ENCODE measurements around the gene CHST11. TPM values are rescaled to one million over a fixed set of nuclear protein-coding genes. Genes with fewer than 3 reads are reported as not detected.
A peak's percentile ranks its signal among the peaks of the same experiment; 100 is the strongest.

CHST11 gene
- total and polyA plus RNA-seq, 4 donors = 15.0 to 25.5 (median 18.8) TPM

DNA sequence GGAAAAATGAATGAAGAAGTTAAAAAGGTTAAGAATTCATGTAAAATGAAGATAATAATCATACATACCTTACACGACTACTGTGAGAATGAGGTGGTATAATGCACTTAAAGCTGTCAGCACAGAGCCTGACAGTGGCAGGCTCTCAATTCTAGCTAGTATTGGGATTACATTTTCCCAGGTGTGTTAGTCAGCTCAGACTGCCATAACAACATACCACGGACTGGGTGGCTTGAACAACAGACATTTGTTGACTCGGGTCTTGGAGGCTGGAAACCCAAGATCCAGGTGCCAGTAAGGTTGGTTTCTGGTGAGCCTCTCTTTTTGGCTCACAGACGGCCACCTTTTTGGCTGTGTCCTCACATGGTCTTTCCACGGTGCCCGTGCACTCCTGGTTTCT, 167.8 kb downstream of the CHST11 start:
- WGBS (ENCODE audit: insufficient coverage) = 91% methylated on average over 5 of the region's 6 CpGs
- Histone ChIP-seq H3K36me3 (ENCODE audit: control insufficient read depth, insufficient read depth, low read length) (peaks cover 2% of the 10 kb centered on the region), H3K27ac (ENCODE audit: low read depth, low read length) (no peak overlapping the region), H3K4me1 (ENCODE audit: control insufficient read depth, insufficient read depth, low read length) (peaks cover 31% of the 10 kb centered on the region), H3K9me3 (ENCODE audit: control insufficient read depth, insufficient read depth, low read length) (no peaks in the 10 kb centered on the region), H3K4me3 (ENCODE audit: low read depth, low read length) (no peak overlapping the region), H3K27me3 (ENCODE audit: control insufficient read depth, insufficient read depth, low read length) (no peaks in the 10 kb centered on the region)
- no peak for DNase-seq (ENCODE audit: low read depth in 4 of 6, low spot score in 6 of 6)

DNA sequence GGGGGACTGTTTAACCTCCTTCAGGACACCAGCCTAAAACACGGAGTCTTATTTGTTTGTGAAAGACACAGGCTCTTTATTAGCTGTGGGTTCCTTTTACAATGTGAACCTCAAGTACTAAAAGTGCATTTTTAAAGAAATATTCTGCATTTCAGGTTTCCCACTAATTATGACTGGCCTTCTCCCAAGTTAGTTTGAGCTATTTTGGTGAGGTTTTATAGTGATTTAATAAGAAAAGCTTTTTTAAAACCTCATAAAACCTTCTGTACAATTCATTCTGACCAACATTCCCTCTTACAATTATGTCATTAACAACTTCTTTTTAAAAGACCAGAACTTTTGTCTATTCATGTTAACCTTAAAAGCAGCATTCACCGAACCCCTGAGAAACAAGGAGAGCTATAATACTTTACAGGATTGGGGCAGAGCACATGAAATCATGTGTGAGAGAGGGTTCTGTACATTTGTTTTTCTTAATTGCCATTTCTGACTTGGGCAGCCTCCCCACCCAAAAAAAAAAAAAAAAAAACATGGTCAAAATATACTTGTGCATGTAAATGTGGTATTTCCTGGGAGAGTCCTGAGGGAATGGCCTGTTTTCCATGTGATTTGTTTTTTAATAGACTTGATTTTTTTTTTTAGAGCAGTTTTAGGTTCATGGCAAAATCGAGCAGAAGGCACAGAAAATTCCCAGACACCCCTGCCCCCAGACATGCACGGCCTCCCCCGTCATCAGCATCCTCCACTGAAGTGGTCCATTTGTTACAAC, 169.5 kb downstream of the CHST11 start:
- 72% methylated on average over 3 of the region's 5 CpGs for WGBS (ENCODE audit: insufficient coverage)
- H3K27ac ChIP-seq (ENCODE audit: low read depth, low read length) = peak overlapping the region; percentile 10
- DNase-seq (ENCODE audit: low read depth in 4 of 6, low spot score in 6 of 6) = no peak
- no peaks in the 10 kb centered on the region for H3K27me3 ChIP-seq (ENCODE audit: control insufficient read depth, insufficient read depth, low read length)
- H3K36me3 ChIP-seq (ENCODE audit: control insufficient read depth, insufficient read depth, low read length) = peaks cover 2% of the 10 kb centered on the region
- H3K9me3 ChIP-seq (ENCODE audit: control insufficient read depth, insufficient read depth, low read length) = no peaks in the 10 kb centered on the region
- H3K4me3 ChIP-seq (ENCODE audit: low read depth, low read length) = no peak overlapping the region
- H3K4me1 ChIP-seq (ENCODE audit: control insufficient read depth, insufficient read depth, low read length) = peaks cover 31% of the 10 kb centered on the region

GRCh38 chr12:104627231-104627989, 170.7 kb downstream of the CHST11 start:
- Histone ChIP-seq H3K4me1 (ENCODE audit: control insufficient read depth, insufficient read depth, low read length) (peaks cover 31% of the 10 kb centered on the region), H3K27ac (ENCODE audit: low read depth, low read length) (no peak overlapping the region)
- 94% methylated on average over 3 of the region's 7 CpGs for WGBS (ENCODE audit: insufficient coverage)

GRCh38 chr12:104627990-104628830, 171.5 kb downstream of the CHST11 start:
- Histone ChIP-seq H3K4me1 (ENCODE audit: control insufficient read depth, insufficient read depth, low read length) (peaks cover 28% of the 10 kb centered on the region), H3K27me3 (ENCODE audit: control insufficient read depth, insufficient read depth, low read length) (no peaks in the 10 kb centered on the region), H3K27ac (ENCODE audit: low read depth, low read length) (no peak overlapping the region), H3K4me3 (ENCODE audit: low read depth, low read length) (no peak overlapping the region), H3K9me3 (ENCODE audit: control insufficient read depth, insufficient read depth, low read length) (no peaks in the 10 kb centered on the region), H3K36me3 (ENCODE audit: control insufficient read depth, insufficient read depth, low read length) (no peaks in the 10 kb centered on the region)
- peak in 1 of 6 donors; percentile 80 for DNase-seq (ENCODE audit: low read depth in 4 of 6, low spot score in 6 of 6)
- 47% methylated on average over 15 of the region's 16 CpGs for WGBS (ENCODE audit: insufficient coverage)

More at GRCh38 chr12:104627231-104627989, 170.7 kb downstream of the CHST11 start:
- no peak for DNase-seq (ENCODE audit: low read depth in 4 of 6, low spot score in 6 of 6)
- H3K36me3 ChIP-seq (ENCODE audit: control insufficient read depth, insufficient read depth, low read length) = no peaks in the 10 kb centered on the region
- no peaks in the 10 kb centered on the region for H3K27me3 ChIP-seq (ENCODE audit: control insufficient read depth, insufficient read depth, low read length)
- no peaks in the 10 kb centered on the region for H3K9me3 ChIP-seq (ENCODE audit: control insufficient read depth, insufficient read depth, low read length)
- H3K4me3 ChIP-seq (ENCODE audit: low read depth, low read length) = no peak overlapping the region

DNA sequence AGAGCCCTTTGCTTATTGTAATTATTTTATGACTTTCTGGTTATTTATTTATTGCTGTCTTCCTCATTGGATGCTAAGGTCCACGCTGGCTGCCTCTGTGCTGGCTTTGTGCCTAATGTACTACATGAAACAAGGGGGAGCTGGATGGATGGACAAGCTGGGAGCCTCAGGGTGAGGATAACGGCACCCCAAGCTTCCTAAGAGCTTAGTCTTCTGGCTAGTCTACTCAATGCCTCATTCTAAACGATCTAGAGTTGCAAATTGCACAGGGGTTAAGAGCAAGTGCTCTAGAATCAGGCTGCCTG, 172.0 kb downstream of the CHST11 start:
- Histone ChIP-seq H3K4me3 (ENCODE audit: low read depth, low read length) (no peak overlapping the region), H3K36me3 (ENCODE audit: control insufficient read depth, insufficient read depth, low read length) (no peaks in the 10 kb centered on the region), H3K9me3 (ENCODE audit: control insufficient read depth, insufficient read depth, low read length) (no peaks in the 10 kb centered on the region), H3K27ac (ENCODE audit: low read depth, low read length) (no peak overlapping the region), H3K4me1 (ENCODE audit: control insufficient read depth, insufficient read depth, low read length) (peaks cover 25% of the 10 kb centered on the region), H3K27me3 (ENCODE audit: control insufficient read depth, insufficient read depth, low read length) (no peaks in the 10 kb centered on the region)
- WGBS (ENCODE audit: insufficient coverage) = 31% methylated on average over 2 of the region's 3 CpGs
- no peak for DNase-seq (ENCODE audit: low read depth in 4 of 6, low spot score in 6 of 6)

DNA sequence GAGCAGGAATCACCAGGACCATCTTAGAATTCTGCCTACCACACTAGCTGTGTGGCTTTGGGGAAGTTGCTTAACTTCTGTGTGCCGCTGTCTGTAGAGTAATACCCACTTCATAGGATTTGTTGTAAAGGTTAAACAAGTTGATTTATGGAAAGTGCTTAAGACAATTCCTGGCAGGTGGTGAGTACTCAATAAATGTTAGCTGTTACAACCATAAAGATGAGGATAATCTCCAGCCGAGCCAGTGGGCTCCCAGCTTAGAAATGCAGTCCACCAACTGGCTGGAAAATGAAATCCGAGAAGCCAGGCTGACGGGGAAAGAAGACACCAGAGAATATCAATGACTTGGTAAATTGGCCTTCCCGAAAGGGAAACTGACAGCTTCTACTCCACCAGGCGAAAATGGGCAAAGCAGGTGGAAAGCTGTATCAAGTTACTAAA, 173.5 kb downstream of the CHST11 start:
- no peak overlapping the region for H3K4me3 ChIP-seq (ENCODE audit: low read depth, low read length)
- no peaks in the 10 kb centered on the region for H3K9me3 ChIP-seq (ENCODE audit: control insufficient read depth, insufficient read depth, low read length)
- no peak for DNase-seq (ENCODE audit: low read depth in 4 of 6, low spot score in 6 of 6)
- H3K4me1 ChIP-seq (ENCODE audit: control insufficient read depth, insufficient read depth, low read length) = peaks cover 18% of the 10 kb centered on the region
- H3K27ac ChIP-seq (ENCODE audit: low read depth, low read length) = no peak overlapping the region
- WGBS (ENCODE audit: insufficient coverage) = 56% methylated on average over 4 of the region's 6 CpGs
- no peaks in the 10 kb centered on the region for H3K36me3 ChIP-seq (ENCODE audit: control insufficient read depth, insufficient read depth, low read length)
- no peaks in the 10 kb centered on the region for H3K27me3 ChIP-seq (ENCODE audit: control insufficient read depth, insufficient read depth, low read length)

DNA sequence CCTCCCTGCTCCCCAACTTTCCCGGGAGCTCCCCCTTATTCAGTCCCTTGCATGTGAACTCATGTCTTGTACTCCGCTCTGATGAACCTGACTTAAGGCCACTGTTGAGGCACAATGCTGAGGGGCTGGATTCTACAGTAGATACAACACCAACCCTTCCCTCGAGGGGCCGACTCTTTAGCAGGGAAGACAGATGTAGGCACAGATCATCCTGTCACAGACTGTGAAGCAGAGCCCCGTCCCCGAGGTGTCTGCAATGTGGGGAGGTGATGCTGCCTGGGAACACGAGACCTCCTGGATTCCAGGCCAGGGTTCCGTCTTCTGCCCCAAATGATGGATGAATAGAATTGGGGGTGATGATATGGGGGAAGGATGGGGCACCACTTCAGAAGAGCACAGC, 175.1 kb downstream of the CHST11 start:
- no peak for DNase-seq (ENCODE audit: low read depth in 4 of 6, low spot score in 6 of 6)
- H3K4me3 ChIP-seq (ENCODE audit: low read depth, low read length) = no peak overlapping the region
- H3K36me3 ChIP-seq (ENCODE audit: control insufficient read depth, insufficient read depth, low read length) = no peaks in the 10 kb centered on the region
- H3K27me3 ChIP-seq (ENCODE audit: control insufficient read depth, insufficient read depth, low read length) = no peaks in the 10 kb centered on the region
- H3K27ac ChIP-seq (ENCODE audit: low read depth, low read length) = no peak overlapping the region
- H3K9me3 ChIP-seq (ENCODE audit: control insufficient read depth, insufficient read depth, low read length) = no peaks in the 10 kb centered on the region
- 91% methylated on average over 7 of the region's 8 CpGs for WGBS (ENCODE audit: insufficient coverage)
- H3K4me1 ChIP-seq (ENCODE audit: control insufficient read depth, insufficient read depth, low read length) = peaks cover 11% of the 10 kb centered on the region

DNA sequence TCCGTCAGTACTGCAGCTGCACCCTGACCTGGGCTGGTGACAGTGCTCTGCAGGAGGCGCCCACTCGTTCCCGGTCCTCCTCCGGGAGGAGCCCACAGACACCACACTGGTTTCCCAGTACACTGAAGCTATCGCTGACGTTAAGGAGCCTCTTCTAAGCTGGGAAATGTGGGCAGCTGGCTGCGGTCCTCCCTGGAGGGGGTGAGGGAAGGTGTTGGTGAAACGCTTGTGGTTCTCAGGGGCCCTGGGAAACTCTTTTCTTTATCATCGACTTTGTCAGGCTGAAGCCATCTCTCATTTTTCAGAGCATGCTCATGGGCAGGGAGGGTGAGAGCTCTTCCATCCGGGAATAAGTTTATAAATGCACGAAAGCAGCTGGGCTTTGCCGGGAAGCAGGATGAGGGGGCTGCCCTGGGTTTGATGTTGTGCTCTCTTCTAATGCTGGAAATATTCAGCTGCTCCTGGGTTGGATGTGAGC, 176.0 kb downstream of the CHST11 start:
- peak in 1 of 6 donors; percentile 20 for DNase-seq (ENCODE audit: low read depth in 4 of 6, low spot score in 6 of 6)
- Histone ChIP-seq H3K36me3 (ENCODE audit: control insufficient read depth, insufficient read depth, low read length) (no peaks in the 10 kb centered on the region), H3K27ac (ENCODE audit: low read depth, low read length) (no peak overlapping the region), H3K4me1 (ENCODE audit: control insufficient read depth, insufficient read depth, low read length) (peaks cover 8% of the 10 kb centered on the region), H3K9me3 (ENCODE audit: control insufficient read depth, insufficient read depth, low read length) (no peaks in the 10 kb centered on the region), H3K4me3 (ENCODE audit: low read depth, low read length) (no peak overlapping the region), H3K27me3 (ENCODE audit: control insufficient read depth, insufficient read depth, low read length) (no peaks in the 10 kb centered on the region)
- 72% methylated on average over 10 of the region's 13 CpGs for WGBS (ENCODE audit: insufficient coverage)

GRCh38 chr12:104634044-104634443, 177.3 kb downstream of the CHST11 start:
- no peaks in the 10 kb centered on the region for H3K9me3 ChIP-seq (ENCODE audit: control insufficient read depth, insufficient read depth, low read length)
- H3K4me1 ChIP-seq (ENCODE audit: control insufficient read depth, insufficient read depth, low read length) = no peaks in the 10 kb centered on the region
- WGBS (ENCODE audit: insufficient coverage) = 86% methylated on average over 2 of the region's 4 CpGs
- no peak overlapping the region for H3K4me3 ChIP-seq (ENCODE audit: low read depth, low read length)
- H3K27ac ChIP-seq (ENCODE audit: low read depth, low read length) = no peak overlapping the region
- H3K27me3 ChIP-seq (ENCODE audit: control insufficient read depth, insufficient read depth, low read length) = no peaks in the 10 kb centered on the region
- no peak for DNase-seq (ENCODE audit: low read depth in 4 of 6, low spot score in 6 of 6)
- no peaks in the 10 kb centered on the region for H3K36me3 ChIP-seq (ENCODE audit: control insufficient read depth, insufficient read depth, low read length)

All from spinal cord (tissue), 10 donors.